ENCODE results near the gene TMC3.

Gene TMC3

GRCh38 chr15:81321667-81322066 is 52.3 kb downstream of the TMC3 start:
- no peak for DNase-seq

- DNase-seq = no peak
These were observed 56.4 kb downstream of the TMC3 start for GRCh38 chr15:81317642-81318017.

DNA sequence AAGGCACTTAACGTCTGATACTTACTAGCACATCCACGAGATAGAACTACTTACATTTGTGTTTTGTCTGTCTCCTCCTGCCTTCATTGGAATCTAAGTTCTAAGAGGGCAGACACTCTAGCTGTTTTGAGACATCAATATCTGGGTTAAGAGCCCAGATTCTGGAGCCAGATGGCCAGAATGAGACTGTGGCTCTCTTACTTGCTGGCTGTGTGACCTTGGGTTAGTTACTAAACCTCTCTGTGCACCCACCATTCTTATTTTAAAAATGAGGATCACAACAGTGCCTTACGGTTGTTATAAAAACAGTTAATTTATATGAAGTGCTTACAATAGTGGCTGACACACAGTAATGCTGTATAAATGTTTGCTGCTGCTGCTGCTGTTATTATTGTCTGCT is 57.7 kb downstream of the TMC3 start:
- DNase-seq = no peak

DNA sequence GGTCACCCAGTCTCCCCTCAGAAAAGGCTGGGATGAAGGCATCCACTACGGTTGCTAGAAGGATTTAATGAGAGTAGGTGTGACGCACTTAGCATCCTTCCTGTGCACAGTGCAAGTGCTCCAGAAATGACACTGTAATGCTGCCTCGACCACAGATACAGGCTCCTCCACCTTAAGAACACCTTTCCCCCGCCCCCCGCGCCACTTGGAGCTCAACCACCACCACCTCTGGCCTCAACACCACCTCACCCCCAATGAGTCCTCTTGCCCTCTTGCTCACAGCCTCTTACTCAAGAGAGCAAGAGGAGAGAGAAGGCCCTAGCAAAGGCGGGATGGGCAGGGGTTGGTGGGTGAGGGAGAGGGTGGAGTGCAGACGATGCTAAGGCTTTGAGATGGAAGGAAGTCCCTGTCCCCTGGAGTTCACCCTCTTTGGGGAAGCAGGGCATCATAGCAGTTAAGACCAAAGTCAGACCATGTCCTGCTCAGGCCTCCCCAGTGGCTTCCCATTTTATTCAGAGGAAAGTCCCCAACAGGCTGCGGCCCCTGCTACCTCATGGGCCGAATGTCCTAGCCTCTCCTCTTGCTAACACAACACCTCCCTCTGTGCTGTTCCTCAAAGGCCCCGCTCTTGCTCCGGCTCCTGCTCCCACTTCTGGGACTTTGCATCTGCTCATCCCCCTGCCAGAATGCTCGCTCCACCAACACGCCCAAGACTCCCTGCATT is 58.4 kb downstream of the TMC3 start:
- DNase-seq = no peak

DNA sequence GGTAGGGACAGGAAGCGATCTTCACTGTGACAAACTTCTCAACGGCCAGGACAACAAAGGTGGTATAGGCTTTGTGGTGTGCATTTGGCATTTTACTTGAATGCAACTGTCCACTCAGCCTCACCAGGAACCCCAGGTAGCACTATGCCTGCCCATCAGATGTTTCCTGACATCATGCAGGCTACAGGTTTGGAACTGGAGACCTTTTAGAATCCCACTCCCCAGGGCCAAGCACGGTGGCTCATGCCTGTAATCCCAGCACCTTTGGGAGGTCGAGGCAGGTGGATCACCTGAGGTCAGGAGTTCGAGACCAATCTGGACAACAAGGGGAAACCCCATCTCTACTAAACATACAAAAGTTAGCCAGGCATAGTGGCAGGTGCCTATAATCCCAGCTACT is 59.6 kb downstream of the TMC3 start:
- DNase-seq = no peak

- no peak for DNase-seq
These were observed 60.3 kb downstream of the TMC3 start for GRCh38 chr15:81313686-81314085.

DNA sequence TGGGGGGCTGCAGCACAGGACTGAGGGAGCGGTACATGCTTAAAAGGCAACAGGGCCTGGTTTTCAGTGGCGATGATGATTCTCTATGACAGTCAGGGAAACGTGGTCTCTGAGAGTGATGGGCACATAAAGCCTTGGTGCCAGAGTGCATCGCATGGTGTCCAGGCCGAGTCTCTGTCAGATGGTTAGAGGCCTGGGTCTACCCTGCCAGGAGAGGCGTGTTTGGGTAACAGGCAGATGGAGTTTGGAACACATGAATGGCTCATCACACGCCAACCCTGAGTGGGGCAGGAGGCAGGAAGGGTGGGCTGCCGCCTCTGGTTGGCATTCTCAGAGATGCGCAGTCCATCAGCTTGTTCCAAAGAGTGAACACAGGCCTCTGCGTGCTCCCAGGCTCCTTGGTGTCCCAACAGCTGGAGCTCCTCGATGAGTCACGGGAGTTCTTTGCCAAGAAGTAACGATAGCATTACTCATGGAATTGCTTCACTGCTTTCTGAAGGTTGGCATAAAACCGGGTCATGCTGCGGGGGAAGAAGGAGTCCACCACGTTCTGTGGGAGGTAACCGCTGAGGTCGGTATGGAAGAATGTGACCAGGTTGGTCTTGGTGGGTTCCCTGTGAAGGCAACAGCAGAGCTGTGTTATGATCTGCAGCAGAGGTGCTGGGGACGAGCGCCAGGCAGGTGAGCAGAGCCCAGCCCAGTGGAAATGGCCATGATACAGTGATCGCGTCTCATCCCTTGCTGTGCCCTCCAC is 61.0 kb downstream of the TMC3 start:
- DNase-seq = no peak

- DNase-seq = no peak
These were observed 62.1 kb downstream of the TMC3 start for GRCh38 chr15:81311752-81312464.

DNA sequence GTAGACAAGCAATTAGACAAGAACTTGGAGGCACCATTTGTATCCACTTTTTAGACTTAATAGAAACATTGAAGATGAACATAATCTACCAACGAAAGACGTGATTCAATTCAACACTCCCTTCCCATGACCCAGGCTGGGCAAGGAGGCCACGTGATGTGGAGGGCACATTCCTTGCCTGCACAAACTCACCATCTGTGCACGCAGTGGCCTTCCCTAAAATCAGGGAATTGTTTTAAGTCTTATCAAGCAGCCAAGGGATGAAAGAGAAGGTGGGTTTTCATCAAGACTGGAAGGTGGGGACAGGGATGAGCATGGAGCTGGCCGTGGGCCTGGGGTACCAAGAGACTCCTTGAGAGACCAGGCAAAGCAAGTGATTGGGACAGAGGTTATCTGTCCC is 63.5 kb downstream of the TMC3 start:
- DNase-seq = no peak

DNA sequence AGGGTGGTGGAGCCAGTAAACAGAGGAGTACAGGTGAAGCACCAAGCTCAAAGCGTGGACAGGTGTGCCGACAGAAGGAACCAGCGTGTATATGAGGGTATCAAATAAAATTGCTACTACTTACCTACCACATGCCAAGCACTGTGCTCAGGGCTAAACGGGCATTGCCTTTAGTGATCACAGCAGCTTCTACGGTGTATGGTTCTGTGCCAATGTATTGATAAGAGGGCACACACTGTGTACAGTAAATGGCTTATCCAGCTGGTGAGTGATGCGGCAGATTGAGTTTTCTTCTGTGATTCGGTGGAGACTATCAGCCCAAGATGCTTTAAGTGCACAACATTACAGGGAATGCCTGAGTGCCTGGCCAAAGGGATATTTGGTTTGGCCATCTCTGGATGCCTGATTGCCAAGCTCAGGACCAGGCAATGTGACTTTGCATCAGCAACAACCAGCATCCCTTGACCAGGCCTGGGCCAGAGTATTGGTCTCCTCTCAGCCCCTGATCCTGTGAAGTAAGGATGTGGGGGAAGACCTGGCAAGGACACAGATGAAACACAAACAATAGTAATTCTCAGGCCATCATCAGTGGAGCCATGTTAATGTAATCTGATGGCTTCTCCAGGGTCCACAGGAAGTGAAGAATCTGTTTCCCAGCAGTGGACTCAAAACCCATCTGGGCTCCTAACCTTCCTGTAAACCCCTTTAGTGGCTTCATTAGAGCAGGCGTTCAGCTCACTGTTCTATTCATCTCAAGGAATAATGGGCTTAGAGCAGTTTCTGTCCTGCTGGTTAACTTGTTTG is 64.2 kb downstream of the TMC3 start:
- no peak for DNase-seq

- DNase-seq = no peak
These were observed 65.8 kb downstream of the TMC3 start for GRCh38 chr15:81308260-81308659.

DNA sequence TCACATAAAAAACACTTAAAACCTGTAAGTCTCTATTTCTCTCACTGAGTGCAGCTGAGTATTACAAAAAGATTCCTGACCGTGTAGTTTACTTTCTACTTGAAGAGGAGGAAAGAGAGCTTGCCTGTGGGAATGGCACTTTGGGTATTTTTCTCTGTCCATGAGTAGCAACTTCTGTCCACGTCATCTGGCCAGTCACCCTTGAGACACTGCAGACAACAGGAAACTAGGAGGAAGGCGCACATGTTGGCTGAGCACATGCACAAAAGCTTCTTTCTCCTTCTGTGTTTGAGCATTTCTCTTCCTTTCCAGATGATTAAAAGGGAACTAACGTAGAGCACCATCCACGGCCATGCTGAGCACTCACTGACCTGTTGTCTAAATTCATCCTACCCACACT is 69.8 kb downstream of the TMC3 start:
- no peak for DNase-seq

- peak in 1 of 4 experiments; percentile 20 for DNase-seq
These were observed 70.5 kb downstream of the TMC3 start for GRCh38 chr15:81303244-81304225.

- no peak for DNase-seq
These were observed 71.3 kb downstream of the TMC3 start for GRCh38 chr15:81302701-81303109.

- DNase-seq = no peak
These were observed 72.1 kb downstream of the TMC3 start for GRCh38 chr15:81301815-81302399.

DNA sequence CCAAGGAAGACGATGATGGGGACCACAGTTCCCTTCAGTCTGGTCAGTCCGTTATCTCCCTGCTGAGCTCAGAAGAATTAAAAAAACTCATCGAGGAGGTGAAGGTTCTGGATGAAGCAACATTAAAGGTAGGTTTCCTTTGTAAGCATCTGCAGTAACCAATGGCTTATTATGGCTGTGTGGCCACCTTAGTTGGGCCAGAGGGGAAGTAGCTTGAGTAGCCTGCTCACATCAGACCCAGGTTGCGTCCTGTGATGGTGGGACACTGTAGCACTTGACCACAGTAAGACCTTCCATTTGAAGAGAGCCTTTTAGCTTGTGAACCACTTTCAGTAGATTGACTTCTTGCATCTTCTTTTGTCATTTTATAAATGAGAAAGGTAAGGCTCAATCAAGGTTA is 72.6 kb downstream of the TMC3 start:
- no peak for DNase-seq

DNA sequence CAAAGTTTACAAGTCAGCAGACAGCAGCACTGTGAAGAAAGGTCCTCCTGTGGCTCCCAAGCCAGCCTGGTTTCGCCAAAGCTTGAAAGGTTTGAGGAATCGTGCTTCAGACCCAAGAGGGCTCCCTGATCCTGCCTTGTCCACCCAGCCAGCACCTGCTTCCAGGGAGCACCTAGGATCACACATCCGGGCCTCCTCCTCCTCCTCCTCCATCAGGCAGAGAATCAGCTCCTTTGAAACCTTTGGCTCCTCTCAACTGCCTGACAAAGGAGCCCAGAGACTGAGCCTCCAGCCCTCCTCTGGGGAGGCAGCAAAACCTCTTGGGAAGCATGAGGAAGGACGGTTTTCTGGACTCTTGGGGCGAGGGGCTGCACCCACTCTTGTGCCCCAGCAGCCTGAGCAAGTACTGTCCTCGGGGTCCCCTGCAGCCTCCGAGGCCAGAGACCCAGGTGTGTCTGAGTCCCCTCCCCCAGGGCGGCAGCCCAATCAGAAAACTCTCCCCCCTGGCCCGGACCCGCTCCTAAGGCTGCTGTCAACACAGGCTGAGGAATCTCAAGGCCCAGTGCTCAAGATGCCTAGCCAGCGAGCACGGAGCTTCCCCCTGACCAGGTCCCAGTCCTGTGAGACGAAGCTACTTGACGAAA is 74.3 kb downstream of the TMC3 start:
- no peak for DNase-seq

DNA sequence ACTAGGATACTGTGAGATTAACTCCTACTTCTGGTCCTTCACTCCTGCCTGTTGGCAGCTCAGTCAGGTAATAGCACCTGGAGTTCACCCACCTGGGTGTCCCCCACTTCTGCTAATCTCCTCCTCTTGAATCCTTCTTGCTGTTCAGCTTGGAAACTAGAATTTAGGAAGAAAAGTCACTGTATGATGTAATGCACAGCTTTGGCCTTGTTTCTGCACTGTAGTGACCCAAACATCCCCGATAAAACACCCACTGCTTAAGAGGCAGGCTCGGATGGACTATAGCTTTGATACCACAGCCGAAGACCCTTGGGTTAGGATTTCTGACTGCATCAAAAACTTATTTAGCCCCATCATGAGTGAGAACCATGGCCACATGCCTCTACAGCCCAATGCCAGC is 74.9 kb downstream of the TMC3 start:
- DNase-seq = no peak

DNA sequence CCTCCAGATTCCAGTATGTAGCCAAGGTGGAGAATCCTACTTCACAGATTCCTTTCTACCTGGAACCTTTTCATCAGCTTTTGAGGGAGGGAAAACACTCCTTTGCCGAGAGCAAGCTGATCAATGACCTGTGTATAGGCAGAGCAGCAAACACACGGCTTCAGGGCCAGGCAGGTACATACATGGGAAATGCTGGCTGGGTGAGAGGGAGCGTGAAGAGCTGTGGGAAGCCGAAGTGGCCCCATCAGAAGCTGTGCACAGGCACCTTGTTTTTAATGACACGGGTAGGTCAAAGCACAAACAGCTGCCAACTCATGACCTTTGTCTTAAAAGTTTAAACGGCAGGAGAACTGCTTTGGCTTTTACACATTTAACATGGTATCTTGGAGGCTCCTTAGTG is 75.4 kb downstream of the TMC3 start:
- no peak for DNase-seq

DNA sequence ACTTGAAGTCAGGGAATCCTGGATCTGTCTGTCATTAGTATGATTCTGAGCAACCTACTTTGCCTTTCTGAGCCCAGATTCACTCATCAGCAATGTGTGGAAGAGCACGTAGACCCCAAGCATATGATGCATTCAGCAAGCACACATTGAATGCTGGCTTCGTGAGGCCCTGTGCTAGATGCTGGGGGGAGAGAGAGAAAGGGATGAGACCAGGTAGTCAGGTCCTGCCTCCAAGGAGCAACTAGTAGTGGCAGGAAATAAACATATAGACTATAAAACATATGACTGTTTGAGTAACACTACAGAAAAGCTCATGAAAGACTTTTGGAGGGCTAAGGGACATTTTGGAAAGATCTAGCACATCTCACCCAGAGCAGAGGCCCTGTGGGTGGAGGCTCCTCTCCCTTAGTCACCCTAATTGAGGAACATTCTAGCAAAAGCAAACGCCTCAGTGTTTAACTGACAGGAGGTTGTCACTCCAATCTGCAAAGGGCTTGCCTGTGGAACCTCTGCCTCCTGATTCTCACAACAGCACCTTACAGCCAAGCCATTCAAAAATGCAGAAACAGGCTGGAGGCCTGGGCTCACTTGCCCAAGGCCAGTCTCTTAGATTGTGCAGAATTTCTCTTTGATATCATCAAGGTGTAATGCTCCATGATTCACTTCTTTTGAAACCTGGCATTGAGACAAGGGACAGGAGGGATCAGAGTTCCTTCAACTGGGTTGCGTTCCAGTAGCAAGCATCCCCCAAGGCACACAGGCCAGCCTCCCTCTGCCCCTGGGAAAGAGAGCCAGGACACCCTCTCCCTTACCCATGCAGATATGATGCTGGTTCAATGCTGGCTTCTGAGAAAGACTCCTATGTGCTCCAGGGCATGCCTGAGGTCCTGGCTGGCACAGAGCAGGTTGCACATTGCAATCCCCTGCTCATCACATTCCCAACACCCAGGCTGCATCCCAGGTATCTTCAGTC is 76.1 kb downstream of the TMC3 start:
- DNase-seq = no peak

All from activated naive CD4-positive, alpha-beta T cell (primary cell).